SK-N-MC (cell line): ENCODE results near the gene TFEC.

Source experiments
- DNase-seq: peaks from one replicate; pipeline ENCODE4 v3.0.0-alpha.2; 2011; ENCODE audit warnings: low read depth, low spot score
- H3K27ac ChIP-seq: fragments of 200-600 bp; sonication (generic); 2 replicates; pipeline ENCODE4 v1.5.1; 2016; ENCODE audit warnings: mixed run types
- H3K36me3 ChIP-seq: fragments of 200-600 bp; sonication (generic); 2 replicates; pipeline ENCODE4 v1.6.1; 2017; ENCODE audit warnings: antibody characterized with exemption, low read length, mixed read lengths; ENCODE audit not compliant: insufficient read depth
- H3K4me3 ChIP-seq: fragments of 200-600 bp; sonication (generic); 2 replicates; pipeline ENCODE4 v1.5.1; 2016
- H3K9ac ChIP-seq: fragments of 200-600 bp; sonication (generic); 2 replicates; pipeline ENCODE4 v1.8.0; 2017; ENCODE audit warnings: mixed run types, mixed read lengths; ENCODE audit not compliant: insufficient read length
- H3K9me3 ChIP-seq: fragments of 200-600 bp; sonication (generic); 2 replicates; pipeline ENCODE4 v1.6.1; 2017; ENCODE audit warnings: low read depth, mild to moderate bottlenecking, antibody characterized with exemption, low read length, moderate library complexity, mixed read lengths
- EZH2 ChIP-seq: fragments of 200-600 bp; sonication (generic); IDR thresholded peaks from one replicate; pipeline ENCODE4 v1.6.1; 2017; ENCODE audit warnings: antibody characterized with exemption
- FOXP2 ChIP-seq: optimal IDR thresholded peaks from 2 replicates; pipeline ENCODE3; 2011; ENCODE audit warnings: mild to moderate bottlenecking, moderate library complexity; ENCODE audit not compliant: insufficient read depth; ENCODE audit errors: extremely low read length, control extremely low read depth
- POLR2AphosphoS5 ChIP-seq: IDR thresholded peaks from 2 replicates; pipeline ENCODE4 v1.6.1; 2012; ENCODE audit warnings: mild to moderate bottlenecking, low read depth, low read length, borderline replicate concordance

The TFEC gene

DNA sequence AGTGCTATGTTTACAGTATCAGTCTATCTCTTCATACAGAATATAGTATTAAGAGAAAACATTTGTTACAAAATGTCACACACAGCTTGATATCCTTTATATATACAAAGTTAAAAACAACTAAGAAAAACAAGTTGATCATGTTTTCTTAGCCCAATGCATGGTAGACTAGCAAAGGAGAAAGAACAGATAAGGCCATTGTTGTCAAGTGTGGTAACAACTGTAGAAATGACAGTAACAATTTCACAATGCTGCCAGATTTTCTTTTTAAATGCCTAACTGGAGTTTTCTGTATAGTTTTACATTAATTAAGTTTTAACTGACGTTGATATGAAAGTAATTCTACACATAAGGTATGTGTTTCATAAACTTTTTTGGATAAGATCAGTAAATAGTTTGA, 65.8 kb downstream of the TFEC start:
- no peak for TF ChIP-seq POLR2AphosphoS5
- Histone ChIP-seq H3K27ac (no peak overlapping the region), H3K9ac (no peak overlapping the region), H3K36me3 (no peaks in the 10 kb centered on the region), H3K9me3 (no peaks in the 10 kb centered on the region), H3K4me3 (no peak overlapping the region)
- no peak for DNase-seq

DNA sequence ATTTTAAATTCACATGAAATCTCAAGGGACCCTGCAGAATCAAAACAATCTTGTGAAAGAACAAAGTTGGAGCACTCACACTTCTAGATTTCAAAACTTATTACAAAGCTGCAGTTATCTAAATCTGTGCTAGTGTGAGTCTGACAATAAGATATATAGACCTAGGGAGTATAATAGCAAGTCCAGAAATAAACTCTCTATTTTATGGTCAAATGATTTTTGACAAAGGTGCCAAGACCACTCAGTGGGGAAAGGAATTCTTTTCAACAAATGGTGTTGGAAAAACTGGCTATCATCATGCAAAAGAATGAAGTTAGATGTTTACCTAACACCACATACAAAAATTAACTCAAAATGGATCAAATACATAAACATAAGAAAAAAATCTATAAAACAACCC, 68.2 kb downstream of the TFEC start:
- no peaks in the 10 kb centered on the region for H3K36me3 ChIP-seq
- H3K9ac ChIP-seq: no peak overlapping the region
- TF ChIP-seq FOXP2 (no peak), POLR2AphosphoS5 (no peak), EZH2 (no peak)

DNA sequence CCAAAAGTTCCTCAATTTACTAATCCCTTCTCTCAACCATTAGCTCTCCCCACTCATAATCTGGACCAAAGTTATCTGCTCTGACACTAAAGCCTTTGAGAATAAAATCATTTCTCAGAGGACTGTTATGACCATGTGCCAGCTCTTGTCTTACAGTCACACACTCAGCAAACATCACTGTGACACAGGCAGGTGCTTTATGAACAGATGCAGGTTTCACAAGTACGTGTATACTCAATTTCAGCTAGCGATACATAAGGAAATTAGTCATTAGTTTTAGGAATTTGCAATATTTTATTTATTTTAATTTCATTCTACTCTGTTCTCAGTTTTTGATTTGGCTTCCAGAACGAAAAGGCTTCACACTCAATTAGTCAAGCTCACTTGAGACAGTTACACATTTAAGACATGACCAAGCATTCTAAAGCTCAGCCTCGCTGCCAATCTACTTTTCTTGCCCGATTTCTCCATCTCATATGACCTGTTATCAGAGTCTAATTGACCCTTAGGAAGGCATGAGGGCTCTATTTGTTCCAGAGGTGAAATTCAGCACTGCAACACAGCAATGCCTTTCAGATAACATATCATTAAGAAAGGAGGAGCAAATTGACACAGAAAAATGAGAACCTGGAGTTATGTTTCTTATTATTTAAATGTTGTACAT, 76.8 kb downstream of the TFEC start:
- no peak overlapping the region for H3K27ac ChIP-seq
- H3K9ac ChIP-seq: no peak overlapping the region
- no peak for TF ChIP-seq EZH2
- TF ChIP-seq POLR2AphosphoS5: no peak
- no peak for TF ChIP-seq FOXP2
- H3K4me3 ChIP-seq: no peak overlapping the region
- no peak for DNase-seq
- H3K9me3 ChIP-seq: no peaks in the 10 kb centered on the region
- H3K36me3 ChIP-seq: no peaks in the 10 kb centered on the region

More for the DNA sequence above, 68.2 kb downstream of the TFEC start:
- Histone ChIP-seq H3K4me3 (no peak overlapping the region), H3K27ac (no peak overlapping the region), H3K9me3 (no peaks in the 10 kb centered on the region)
- no peak for DNase-seq

DNA sequence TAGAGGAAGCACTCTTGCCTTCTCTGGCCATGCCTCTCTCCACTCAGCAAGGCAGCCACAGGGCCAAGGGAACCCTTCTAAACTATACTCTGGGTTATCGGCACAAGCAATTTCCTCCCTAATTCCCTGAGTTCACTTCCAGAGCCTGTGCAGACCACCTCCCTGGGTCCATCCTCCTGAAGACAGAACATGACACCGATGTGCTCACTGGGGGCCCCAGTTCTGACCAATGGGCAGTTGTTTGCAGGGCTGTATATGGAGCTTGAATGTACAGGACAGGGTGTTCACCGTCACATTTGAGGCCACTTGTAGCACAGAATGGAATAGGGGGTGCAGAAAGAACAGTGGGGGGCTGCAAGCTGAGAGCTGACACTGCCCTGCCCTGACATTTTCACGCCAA, 77.7 kb downstream of the TFEC start:
- TF ChIP-seq POLR2AphosphoS5 (no peak), EZH2 (no peak)
- no peaks in the 10 kb centered on the region for H3K9me3 ChIP-seq
- DNase-seq: no peak
- no peak overlapping the region for H3K9ac ChIP-seq
- no peak overlapping the region for H3K4me3 ChIP-seq
- no peak overlapping the region for H3K27ac ChIP-seq
- H3K36me3 ChIP-seq: no peaks in the 10 kb centered on the region

DNA sequence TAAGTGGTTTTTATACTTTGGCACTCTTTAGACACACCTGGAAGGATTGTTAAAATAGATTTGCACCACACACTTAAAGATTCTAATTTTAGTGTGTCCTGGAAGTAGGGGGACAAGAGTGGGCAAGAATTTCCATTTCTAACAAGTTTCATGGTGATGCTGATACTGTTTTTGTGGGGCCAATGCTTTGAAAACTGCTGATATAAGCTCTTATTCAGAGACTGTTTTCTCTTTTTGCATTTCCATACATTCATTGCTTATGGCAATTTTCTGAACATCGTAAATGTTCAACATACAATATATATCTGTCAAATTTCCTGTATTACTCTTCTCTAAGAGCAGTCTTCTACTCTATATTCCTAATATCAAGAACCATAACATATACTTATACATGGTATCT, 79.0 kb downstream of the TFEC start:
- no peak for DNase-seq
- peak overlapping the region; percentile 47; the same call in 1 of the 2 replicates for H3K27ac ChIP-seq
- no peaks in the 10 kb centered on the region for H3K9me3 ChIP-seq
- H3K36me3 ChIP-seq: no peaks in the 10 kb centered on the region
- H3K9ac ChIP-seq: no peak overlapping the region
- TF ChIP-seq FOXP2 (no peak), EZH2 (no peak), POLR2AphosphoS5 (no peak)
- H3K4me3 ChIP-seq: no peak overlapping the region

DNA sequence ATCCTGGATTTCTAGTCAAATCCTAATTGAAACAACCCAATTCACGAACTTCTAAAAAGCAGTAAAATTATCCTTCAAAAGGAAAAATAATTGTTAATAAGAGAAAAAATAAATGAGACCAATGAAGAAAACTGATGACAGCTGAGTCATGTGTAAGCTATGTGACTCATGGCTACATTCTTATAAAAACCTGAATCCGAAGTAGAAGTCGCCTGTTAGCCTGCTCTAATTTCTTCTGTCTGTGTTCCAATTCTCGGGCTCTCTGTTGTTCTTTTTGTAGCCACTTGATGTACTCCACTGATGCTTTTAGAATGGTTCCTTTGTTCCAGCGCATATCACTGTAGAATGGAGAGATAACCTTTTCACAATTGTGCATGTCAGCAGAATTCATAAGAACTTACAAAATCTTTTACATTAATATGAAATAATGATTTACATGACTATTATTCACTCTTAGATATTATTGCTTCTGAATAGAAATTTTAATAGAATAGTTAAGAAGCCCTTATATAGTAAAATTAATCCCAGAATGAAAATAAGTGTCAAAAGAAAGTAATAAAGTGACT, 88.8 kb downstream of the TFEC start:
- no peak for DNase-seq
- TF ChIP-seq EZH2: no peak
- TF ChIP-seq POLR2AphosphoS5: no peak
- TF ChIP-seq FOXP2: no peak
- no peak overlapping the region for H3K9ac ChIP-seq
- no peaks in the 10 kb centered on the region for H3K36me3 ChIP-seq
- H3K4me3 ChIP-seq: no peak overlapping the region
- H3K27ac ChIP-seq: no peak overlapping the region
- no peaks in the 10 kb centered on the region for H3K9me3 ChIP-seq

DNA sequence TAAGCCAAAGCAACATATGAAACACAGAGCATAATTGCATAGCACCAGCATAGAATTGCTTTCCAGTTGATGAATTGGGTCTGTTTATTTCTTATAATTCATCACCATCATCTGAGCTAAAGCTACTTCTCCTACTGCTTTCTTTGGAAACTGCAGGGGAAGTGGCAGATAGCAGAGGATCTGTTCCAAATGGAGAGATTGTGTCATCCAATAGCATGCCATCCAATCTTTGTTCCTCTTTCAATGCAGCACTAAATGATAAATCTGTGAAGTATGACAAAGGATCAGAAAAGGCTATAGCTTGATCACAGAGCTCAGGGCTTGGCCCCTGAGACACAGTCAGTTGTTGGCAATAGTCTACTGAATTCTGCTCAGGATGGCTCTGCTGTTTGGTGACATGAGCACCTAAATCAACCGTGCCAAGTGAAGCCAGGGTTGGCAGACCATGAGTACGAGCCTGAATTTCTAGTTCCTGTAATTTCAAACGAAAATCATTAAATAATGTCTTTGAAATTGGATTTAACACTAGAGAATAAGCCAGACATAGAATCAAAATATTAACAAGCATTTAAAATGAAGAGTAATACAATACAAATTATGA, 90.0 kb downstream of the TFEC start:
- no peak overlapping the region for H3K4me3 ChIP-seq
- H3K27ac ChIP-seq: no peak overlapping the region
- no peaks in the 10 kb centered on the region for H3K36me3 ChIP-seq
- TF ChIP-seq EZH2: no peak
- TF ChIP-seq POLR2AphosphoS5: no peak
- no peak for TF ChIP-seq FOXP2
- H3K9me3 ChIP-seq: no peaks in the 10 kb centered on the region
- no peak overlapping the region for H3K9ac ChIP-seq
- no peak for DNase-seq

DNA sequence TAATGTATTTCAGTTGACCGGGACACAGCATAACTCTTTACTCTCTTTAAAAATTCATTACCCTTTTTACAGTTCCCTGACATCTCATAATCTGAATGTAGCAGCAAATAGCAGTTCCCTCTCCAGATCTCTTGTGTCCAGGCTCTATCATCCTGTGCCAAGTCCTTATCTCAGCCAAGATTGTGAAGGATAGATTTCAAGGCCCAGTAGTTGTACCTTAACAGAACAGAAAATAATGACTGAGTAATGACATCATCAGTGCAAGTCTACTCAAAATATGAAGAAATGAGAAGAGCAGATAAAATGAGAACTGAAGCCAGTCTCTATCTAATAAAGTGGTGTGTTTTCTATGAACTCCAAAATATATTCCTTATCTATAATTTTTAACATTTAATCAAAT, 92.6 kb downstream of the TFEC start:
- no peaks in the 10 kb centered on the region for H3K36me3 ChIP-seq
- H3K9ac ChIP-seq: no peak overlapping the region
- TF ChIP-seq FOXP2 (no peak), POLR2AphosphoS5 (no peak), EZH2 (no peak)
- DNase-seq: no peak
- H3K9me3 ChIP-seq: no peaks in the 10 kb centered on the region
- H3K4me3 ChIP-seq: no peak overlapping the region
- no peak overlapping the region for H3K27ac ChIP-seq
